ENCODE measurements around the gene EPB41L2. TPM values are rescaled to one million over a fixed set of nuclear protein-coding genes. Genes with fewer than 3 reads are reported as not detected.

Gene EPB41L2
- total and polyA plus RNA-seq, 8 donors: 13.0 to 63.0 (median 17.4) TPM

- H3K36me3 ChIP-seq: no peaks in the 10 kb centered on the region
- no peak overlapping the region for H3K4me3 ChIP-seq
- no peak for DNase-seq
- H3K9me3 ChIP-seq: no peaks in the 10 kb centered on the region
- no peak for ATAC-seq
- no peaks in the 10 kb centered on the region for H3K27me3 ChIP-seq
- 87 to 94% methylated on average over 10 of the region's 10 CpGs for WGBS, 2 donors
- H3K4me1 ChIP-seq: no peaks in the 10 kb centered on the region
- intact Hi-C loops (cut with DNase I): loop anchor here in 1 of 3 donors (10.0 kb wide), 1 partner anchor 245 kb away; no protein-coding TSS in a partner anchor
- no peak overlapping the region for H3K27ac ChIP-seq
- TF ChIP-seq CTCF (IDR thresholded peaks at IDR 0.05): no peak
- FAIRE-seq: no peak
Measured at GRCh38 chr6:130869681-130870080, 193.4 kb downstream of the EPB41L2 start.

GRCh38 chr6:130865793-130866192 lies 197.3 kb downstream of the EPB41L2 start:
- H3K9me3 ChIP-seq: no peaks in the 10 kb centered on the region
- DNase-seq (no peak), ATAC-seq (no peak), FAIRE-seq (no peak)
- H3K27ac ChIP-seq: no peak overlapping the region
- no peaks in the 10 kb centered on the region for H3K36me3 ChIP-seq
- no peaks in the 10 kb centered on the region for H3K4me1 ChIP-seq
- TF ChIP-seq CTCF (IDR thresholded peaks at IDR 0.05): no peak
- intact Hi-C loops (cut with DNase I): no loop called here
- no peaks in the 10 kb centered on the region for H3K27me3 ChIP-seq
- H3K4me3 ChIP-seq: no peak overlapping the region
- 87 to 88% methylated on average over 4 of the region's 4 CpGs for WGBS, 2 donors

- DNase-seq (no peak), ATAC-seq (no peak), FAIRE-seq (no peak)
- intact Hi-C loops (cut with DNase I): no loop called here
- Histone ChIP-seq H3K9me3 (no peaks in the 10 kb centered on the region), H3K36me3 (no peaks in the 10 kb centered on the region), H3K27me3 (no peaks in the 10 kb centered on the region), H3K4me1 (no peaks in the 10 kb centered on the region), H3K27ac (no peak overlapping the region), H3K4me3 (no peak overlapping the region)
- no peak for TF ChIP-seq CTCF (IDR thresholded peaks at IDR 0.05)
- 87% methylated on average over 11 of the region's 11 CpGs for WGBS, 2 donors
Measured at GRCh38 chr6:130864344-130864743, 198.7 kb downstream of the EPB41L2 start.

GRCh38 chr6:130863415-130864230 lies 199.4 kb downstream of the EPB41L2 start:
- 48 to 50% methylated on average over 4 of the region's 4 CpGs for WGBS, 2 donors
- no peak overlapping the region for H3K27ac ChIP-seq
- no peaks in the 10 kb centered on the region for H3K36me3 ChIP-seq
- TF ChIP-seq CTCF (IDR thresholded peaks at IDR 0.05): no peak
- no peak overlapping the region for H3K4me3 ChIP-seq
- FAIRE-seq: no peak
- no peaks in the 10 kb centered on the region for H3K27me3 ChIP-seq
- ATAC-seq: no peak
- no peaks in the 10 kb centered on the region for H3K9me3 ChIP-seq
- no peak for DNase-seq
- intact Hi-C loops (cut with DNase I): no loop called here
- no peaks in the 10 kb centered on the region for H3K4me1 ChIP-seq

GRCh38 chr6:130862370-130862769 lies 200.7 kb downstream of the EPB41L2 start:
- Histone ChIP-seq H3K27me3 (no peaks in the 10 kb centered on the region), H3K27ac (no peak overlapping the region), H3K36me3 (no peaks in the 10 kb centered on the region), H3K4me1 (no peaks in the 10 kb centered on the region), H3K9me3 (no peaks in the 10 kb centered on the region), H3K4me3 (no peak overlapping the region)
- 72 to 94% methylated on average over 2 of the region's 2 CpGs for WGBS, 2 donors
- no peak for DNase-seq
- intact Hi-C loops (cut with DNase I): no loop called here
- no peak for ATAC-seq
- no peak for TF ChIP-seq CTCF (IDR thresholded peaks at IDR 0.05)
- FAIRE-seq: no peak

All from pancreas (tissue), 10 donors.